ENCODE measurements around the gene ABTB2.

DNA sequence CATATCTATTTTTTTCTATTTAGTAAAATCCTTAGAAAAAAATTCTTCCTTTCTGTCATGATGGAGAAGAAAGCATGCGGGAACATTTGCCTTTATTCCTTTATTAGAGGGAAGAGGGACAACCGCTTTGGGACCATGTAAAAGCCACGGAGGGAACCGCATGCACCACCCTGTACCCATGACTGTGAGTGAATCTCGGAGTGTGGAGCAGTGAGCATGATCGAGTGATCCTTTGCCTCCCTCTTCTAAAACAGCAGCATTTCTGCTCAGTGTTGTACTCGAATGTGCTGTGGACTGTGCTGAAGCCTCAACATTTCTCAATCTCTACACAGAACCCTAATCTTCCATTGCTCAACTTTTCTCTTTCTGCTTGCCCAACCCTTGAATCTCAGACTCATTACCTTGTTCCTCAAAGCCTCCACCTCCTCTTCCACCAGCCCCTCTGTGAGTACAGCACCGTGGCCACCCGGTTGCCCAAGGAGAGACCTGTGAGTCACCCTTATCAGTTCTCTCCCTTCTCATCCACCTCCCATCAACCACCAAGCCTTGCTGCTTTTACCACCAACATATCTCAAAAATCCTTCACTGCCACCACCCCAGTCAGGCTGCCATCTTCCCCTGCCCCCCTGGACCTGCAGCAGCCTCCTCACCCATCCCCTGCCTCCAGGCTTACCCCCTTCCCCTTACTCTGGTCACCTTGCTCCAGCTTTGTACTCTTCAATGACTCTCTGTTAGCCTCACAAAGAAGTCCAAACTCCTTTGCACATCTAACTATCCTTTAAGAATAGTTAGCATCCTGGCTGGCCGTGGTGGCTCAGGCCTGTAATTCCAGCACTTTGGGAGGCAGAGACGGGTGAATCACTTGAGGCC lies 149.3 kb downstream of the ABTB2 start:
- TF ChIP-seq RFX5 (IDR thresholded peaks at IDR 0.05; ENCODE audit: low read length) (no peak), FOXJ3 (CRISPR knock-in tag; IDR thresholded peaks at IDR 0.05) (no peak), POLR2AphosphoS5 (IDR thresholded peaks at IDR 0.05; ENCODE audit: low read depth, low read length) (no peak), YY1 (IDR thresholded peaks at IDR 0.05; ENCODE audit: low read depth) (no peak), EP300 (IDR thresholded peaks at IDR 0.05; ENCODE audit: borderline replicate concordance in 1 of 2, low read depth in 1 of 2, low read length in 1 of 2) (no peak), JUND (IDR thresholded peaks at IDR 0.05) (no peak), RAD21 (IDR thresholded peaks at IDR 0.05; ENCODE audit: low read length) (no peak), TAF1 (IDR thresholded peaks at IDR 0.05; ENCODE audit: borderline replicate concordance, low read depth, low read length) (no peak), GATA2 (CRISPR knock-in tag; IDR thresholded peaks at IDR 0.05) (no peak)
- TF ChIP-seq, protein P1, sequence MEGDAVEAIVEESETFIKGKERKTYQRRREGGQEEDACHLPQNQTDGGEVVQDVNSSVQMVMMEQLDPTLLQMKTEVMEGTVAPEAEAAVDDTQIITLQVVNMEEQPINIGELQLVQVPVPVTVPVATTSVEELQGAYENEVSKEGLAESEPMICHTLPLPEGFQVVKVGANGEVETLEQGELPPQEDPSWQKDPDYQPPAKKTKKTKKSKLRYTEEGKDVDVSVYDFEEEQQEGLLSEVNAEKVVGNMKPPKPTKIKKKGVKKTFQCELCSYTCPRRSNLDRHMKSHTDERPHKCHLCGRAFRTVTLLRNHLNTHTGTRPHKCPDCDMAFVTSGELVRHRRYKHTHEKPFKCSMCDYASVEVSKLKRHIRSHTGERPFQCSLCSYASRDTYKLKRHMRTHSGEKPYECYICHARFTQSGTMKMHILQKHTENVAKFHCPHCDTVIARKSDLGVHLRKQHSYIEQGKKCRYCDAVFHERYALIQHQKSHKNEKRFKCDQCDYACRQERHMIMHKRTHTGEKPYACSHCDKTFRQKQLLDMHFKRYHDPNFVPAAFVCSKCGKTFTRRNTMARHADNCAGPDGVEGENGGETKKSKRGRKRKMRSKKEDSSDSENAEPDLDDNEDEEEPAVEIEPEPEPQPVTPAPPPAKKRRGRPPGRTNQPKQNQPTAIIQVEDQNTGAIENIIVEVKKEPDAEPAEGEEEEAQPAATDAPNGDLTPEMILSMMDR (IDR thresholded peaks at IDR 0.05) = no peak
- TF ChIP-seq, protein P2, sequence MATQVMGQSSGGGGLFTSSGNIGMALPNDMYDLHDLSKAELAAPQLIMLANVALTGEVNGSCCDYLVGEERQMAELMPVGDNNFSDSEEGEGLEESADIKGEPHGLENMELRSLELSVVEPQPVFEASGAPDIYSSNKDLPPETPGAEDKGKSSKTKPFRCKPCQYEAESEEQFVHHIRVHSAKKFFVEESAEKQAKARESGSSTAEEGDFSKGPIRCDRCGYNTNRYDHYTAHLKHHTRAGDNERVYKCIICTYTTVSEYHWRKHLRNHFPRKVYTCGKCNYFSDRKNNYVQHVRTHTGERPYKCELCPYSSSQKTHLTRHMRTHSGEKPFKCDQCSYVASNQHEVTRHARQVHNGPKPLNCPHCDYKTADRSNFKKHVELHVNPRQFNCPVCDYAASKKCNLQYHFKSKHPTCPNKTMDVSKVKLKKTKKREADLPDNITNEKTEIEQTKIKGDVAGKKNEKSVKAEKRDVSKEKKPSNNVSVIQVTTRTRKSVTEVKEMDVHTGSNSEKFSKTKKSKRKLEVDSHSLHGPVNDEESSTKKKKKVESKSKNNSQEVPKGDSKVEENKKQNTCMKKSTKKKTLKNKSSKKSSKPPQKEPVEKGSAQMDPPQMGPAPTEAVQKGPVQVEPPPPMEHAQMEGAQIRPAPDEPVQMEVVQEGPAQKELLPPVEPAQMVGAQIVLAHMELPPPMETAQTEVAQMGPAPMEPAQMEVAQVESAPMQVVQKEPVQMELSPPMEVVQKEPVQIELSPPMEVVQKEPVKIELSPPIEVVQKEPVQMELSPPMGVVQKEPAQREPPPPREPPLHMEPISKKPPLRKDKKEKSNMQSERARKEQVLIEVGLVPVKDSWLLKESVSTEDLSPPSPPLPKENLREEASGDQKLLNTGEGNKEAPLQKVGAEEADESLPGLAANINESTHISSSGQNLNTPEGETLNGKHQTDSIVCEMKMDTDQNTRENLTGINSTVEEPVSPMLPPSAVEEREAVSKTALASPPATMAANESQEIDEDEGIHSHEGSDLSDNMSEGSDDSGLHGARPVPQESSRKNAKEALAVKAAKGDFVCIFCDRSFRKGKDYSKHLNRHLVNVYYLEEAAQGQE (IDR thresholded peaks at IDR 0.05; ENCODE audit: low read depth, low read length) = no peak

Measured in SK-N-SH (cell line).